ENCODE measurements around the gene MOCS3. TPM values are rescaled to one million over a fixed set of nuclear protein-coding genes. Genes with fewer than 3 reads are reported as not detected.
A peak's percentile ranks its signal among the peaks of the same experiment; 100 is the strongest.

MOCS3 gene, protein sequence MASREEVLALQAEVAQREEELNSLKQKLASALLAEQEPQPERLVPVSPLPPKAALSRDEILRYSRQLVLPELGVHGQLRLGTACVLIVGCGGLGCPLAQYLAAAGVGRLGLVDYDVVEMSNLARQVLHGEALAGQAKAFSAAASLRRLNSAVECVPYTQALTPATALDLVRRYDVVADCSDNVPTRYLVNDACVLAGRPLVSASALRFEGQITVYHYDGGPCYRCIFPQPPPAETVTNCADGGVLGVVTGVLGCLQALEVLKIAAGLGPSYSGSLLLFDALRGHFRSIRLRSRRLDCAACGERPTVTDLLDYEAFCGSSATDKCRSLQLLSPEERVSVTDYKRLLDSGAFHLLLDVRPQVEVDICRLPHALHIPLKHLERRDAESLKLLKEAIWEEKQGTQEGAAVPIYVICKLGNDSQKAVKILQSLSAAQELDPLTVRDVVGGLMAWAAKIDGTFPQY
- total RNA-seq (2012; rRNA removed) (9.9 and 11.4 TPM in 2 replicates), polyA plus RNA-seq (2012; rRNA removed) (3.3 and 3.4 TPM in 2 replicates), Bru-seq, nascent RNA (percentile 64 among the genes with signal in this experiment), BruChase-seq, experiment 1, labeled RNA remaining after a 6-hour chase (percentile 55 among the genes with signal in this experiment), BruChase-seq, experiment 2, labeled RNA remaining after a 2-hour chase (percentile 73 among the genes with signal in this experiment)
- polyA plus RNA-seq (2012; cell fraction: cytosol; rRNA removed) = 2.8 and 4.6 TPM in 2 replicates
- polyA plus RNA-seq (2012; cell fraction: nucleus; rRNA removed; ENCODE audit: low replicate concordance) = 1.7 and 2.5 TPM in 2 replicates
- long read RNA-seq, full-length matches to known transcripts = 10 of 10 reads
- long read RNA-seq, partial matches to known transcripts = 0 of 10 reads
- long read RNA-seq, other reads (novel, unspliced or antisense) = 0 of 10 reads

DNA sequence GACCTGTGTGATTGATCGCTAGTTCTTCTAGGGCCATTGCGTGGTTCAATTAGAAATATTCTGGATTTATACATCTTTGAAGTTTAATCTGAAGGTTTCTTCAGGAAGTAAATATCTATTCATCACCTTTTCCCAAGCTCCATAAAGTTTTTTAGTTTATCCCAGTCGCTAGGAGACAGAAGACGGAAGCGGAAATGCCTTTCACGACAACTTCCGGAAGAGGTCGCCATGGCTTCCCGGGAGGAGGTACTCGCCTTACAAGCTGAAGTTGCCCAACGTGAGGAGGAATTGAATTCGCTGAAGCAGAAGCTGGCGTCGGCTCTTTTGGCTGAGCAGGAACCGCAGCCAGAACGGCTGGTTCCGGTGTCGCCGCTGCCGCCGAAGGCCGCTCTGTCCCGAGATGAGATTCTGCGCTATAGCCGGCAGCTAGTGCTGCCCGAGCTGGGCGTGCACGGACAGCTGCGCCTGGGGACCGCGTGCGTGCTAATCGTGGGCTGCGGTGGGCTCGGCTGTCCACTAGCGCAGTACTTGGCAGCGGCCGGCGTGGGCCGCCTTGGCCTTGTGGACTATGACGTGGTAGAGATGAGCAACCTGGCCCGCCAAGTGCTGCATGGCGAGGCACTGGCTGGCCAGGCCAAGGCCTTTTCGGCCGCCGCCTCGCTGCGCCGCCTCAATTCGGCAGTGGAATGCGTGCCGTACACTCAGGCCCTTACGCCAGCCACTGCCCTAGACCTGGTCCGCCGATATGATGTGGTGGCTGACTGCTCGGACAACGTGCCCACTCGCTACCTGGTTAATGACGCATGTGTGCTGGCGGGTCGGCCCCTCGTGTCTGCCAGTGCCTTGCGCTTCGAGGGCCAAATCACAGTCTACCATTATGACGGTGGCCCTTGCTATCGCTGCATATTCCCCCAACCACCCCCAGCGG is at the start of gene MOCS3:
Gene MOCS3 (plus strand): TSS at position 204 of the 928 bp plus-strand sequence. CDS start 25 bp downstream, at position 229.
- dilution Hi-C loops (cut with HindIII; ENCODE audit: low sequenced_read_pairs, unreplicated experiment) = no loop called here
- peak within 1 kb of the TSS; percentile 91 for H3K4me3 ChIP-seq (ENCODE audit: insufficient read depth, low read depth, low read length)
- peak within 1 kb of the TSS; percentile 65; the same call in 1 of the 3 replicates for H2BK15ac ChIP-seq (ENCODE audit: low read depth, low read length)
- H3K36me3 ChIP-seq (ENCODE audit: control insufficient read depth, insufficient read depth, low read length) = peaks cover 4% of the 10 kb centered on the region
- H2BK120ac ChIP-seq (ENCODE audit: low read depth, low read length) = peak within 1 kb of the TSS; percentile 96
- peak within 1 kb of the TSS; percentile 90 for H2BK20ac ChIP-seq (ENCODE audit: low read depth, low read length)
- in situ Hi-C loops (cut with MboI; ENCODE audit: low sequenced_read_pairs) = no loop called here
- ChIA-PET CTCF (interaction anchor here (1.0 to 1.2 kb wide), 2 partner anchors 23 to 26 kb away, joined by 3 to 4 read pairs; no protein-coding TSS in a partner anchor), POLR2A (ENCODE audit: unreplicated experiment) (no interaction called here)
- H3K79me1 ChIP-seq (ENCODE audit: low read depth in 1 of 2, low read length in 2 of 2) = peaks cover 10 to 50% of the 10 kb centered on the region in 2 experiments; a peak in 3 of 4 replicates
- ATAC-seq (ENCODE audit: low read depth) (peak; percentile 83), DNase-seq (peak; percentile 93)
- peak within 1 kb of the TSS; percentile 93 for H4K5ac ChIP-seq (ENCODE audit: low read depth, low read length)
- H3K4me1 ChIP-seq (ENCODE audit: control insufficient read depth, insufficient read depth, low read length) = peaks cover 10% of the 10 kb centered on the region
- H2AK9ac ChIP-seq (replicated peaks; ENCODE audit: low read depth, low read length, poor library complexity) = peak within 1 kb of the TSS; percentile 80
- H3K27ac ChIP-seq (ENCODE audit: insufficient read depth, low read length) = peak within 1 kb of the TSS; percentile 93
- peak within 1 kb of the TSS; percentile 96 for H3K4me2 ChIP-seq (ENCODE audit: low read depth, low read length)
- H2BK5ac ChIP-seq (ENCODE audit: low read depth, low read length, poor library complexity, severe bottlenecking) = peak within 1 kb of the TSS; percentile 93
- peak within 1 kb of the TSS; percentile 100 for H3K56ac ChIP-seq (ENCODE audit: extremely low read depth, insufficient read depth, low read length)
- peak within 1 kb of the TSS; percentile 85 for H3K4ac ChIP-seq (ENCODE audit: low read depth, low read length)
- no TSS peak for BruUV-seq (replicated peaks)
- peak within 1 kb of the TSS; percentile 96 for H2AK5ac ChIP-seq (ENCODE audit: low read depth, low read length)
- peak within 1 kb of the TSS; percentile 97 for H2AFZ ChIP-seq (replicated peaks; ENCODE audit: low read length, poor library complexity)
- peaks cover 26% of the 10 kb centered on the region for H4K20me1 ChIP-seq (ENCODE audit: insufficient read depth, low read length)
- H4K91ac ChIP-seq (ENCODE audit: insufficient read depth, low read depth, low read length) = peak within 1 kb of the TSS; percentile 79
- intact Hi-C loops (cut with micrococcal nuclease) = loop anchor here (2.0 kb wide), 2 partner anchors 22 to 164 kb away; partner anchors contain the start of gene BCAS4
- H3K9ac ChIP-seq (ENCODE audit: low read depth, low read length) = peak within 1 kb of the TSS; percentile 97
- H3K23ac ChIP-seq (ENCODE audit: low read depth, low read length) = peak within 1 kb of the TSS; percentile 91
- peak within 1 kb of the TSS; percentile 65 to 97 for H4K8ac ChIP-seq (ENCODE audit: low read depth in 2 of 2, low read length in 2 of 2)
- peak within 1 kb of the TSS; percentile 92 for H3K18ac ChIP-seq (ENCODE audit: low read depth, low read length)
- WGBS, 2 experiments (ENCODE audit: extremely low coverage in 2 of 2, insufficient read length in 1 of 2) = 3% methylated on average over 43 of the region's 67 CpGs; no CpG with 5 or more reads in 1 of the 2 experiments
- peak within 1 kb of the TSS; percentile 88 for H3K14ac ChIP-seq (replicated peaks; ENCODE audit: low read depth, low read length)
- peaks cover 7% of the 10 kb centered on the region; the same call in 1 of the 2 replicates for H3K9me1 ChIP-seq (ENCODE audit: insufficient read depth, low read length)
- no peaks in the 10 kb centered on the region for H3K27me3 ChIP-seq (ENCODE audit: control insufficient read depth, insufficient read depth, low read length)
- H3K9me3 ChIP-seq (ENCODE audit: control insufficient read depth, insufficient read depth, low read length) = no peaks in the 10 kb centered on the region
- no peak for TF ChIP-seq MAFK (IDR thresholded peaks at IDR 0.05; ENCODE audit: low read depth, low read length)
- TF ChIP-seq FOS (IDR thresholded peaks at IDR 0.05; ENCODE audit: low read depth, low read length) = peak; percentile 36; the same call in 1 of the 2 replicates
- TF ChIP-seq, protein P1, sequence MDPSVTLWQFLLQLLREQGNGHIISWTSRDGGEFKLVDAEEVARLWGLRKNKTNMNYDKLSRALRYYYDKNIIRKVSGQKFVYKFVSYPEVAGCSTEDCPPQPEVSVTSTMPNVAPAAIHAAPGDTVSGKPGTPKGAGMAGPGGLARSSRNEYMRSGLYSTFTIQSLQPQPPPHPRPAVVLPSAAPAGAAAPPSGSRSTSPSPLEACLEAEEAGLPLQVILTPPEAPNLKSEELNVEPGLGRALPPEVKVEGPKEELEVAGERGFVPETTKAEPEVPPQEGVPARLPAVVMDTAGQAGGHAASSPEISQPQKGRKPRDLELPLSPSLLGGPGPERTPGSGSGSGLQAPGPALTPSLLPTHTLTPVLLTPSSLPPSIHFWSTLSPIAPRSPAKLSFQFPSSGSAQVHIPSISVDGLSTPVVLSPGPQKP (IDR thresholded peaks at IDR 0.05; ENCODE audit: borderline replicate concordance, low read depth, low read length) = no peak
- no peak; the same call in 1 of the 2 replicates for TF ChIP-seq RAD21 (IDR thresholded peaks at IDR 0.05; ENCODE audit: low read length)
- TF ChIP-seq RFX5 (IDR thresholded peaks at IDR 0.05; ENCODE audit: low read depth, low read length) = no peak
- no peak for TF ChIP-seq MAZ (IDR thresholded peaks at IDR 0.05; ENCODE audit: borderline replicate concordance, low read depth, low read length)
- TF ChIP-seq CEBPB (IDR thresholded peaks at IDR 0.05; ENCODE audit: low read depth, low read length) = peak; percentile 71
- TF ChIP-seq RCOR1 (IDR thresholded peaks at IDR 0.05; ENCODE audit: insufficient replicate concordance, low read length) = no peak
- TF ChIP-seq SMC3 (IDR thresholded peaks at IDR 0.05; ENCODE audit: low read depth, low read length) = no peak
- TF ChIP-seq, protein P2, sequence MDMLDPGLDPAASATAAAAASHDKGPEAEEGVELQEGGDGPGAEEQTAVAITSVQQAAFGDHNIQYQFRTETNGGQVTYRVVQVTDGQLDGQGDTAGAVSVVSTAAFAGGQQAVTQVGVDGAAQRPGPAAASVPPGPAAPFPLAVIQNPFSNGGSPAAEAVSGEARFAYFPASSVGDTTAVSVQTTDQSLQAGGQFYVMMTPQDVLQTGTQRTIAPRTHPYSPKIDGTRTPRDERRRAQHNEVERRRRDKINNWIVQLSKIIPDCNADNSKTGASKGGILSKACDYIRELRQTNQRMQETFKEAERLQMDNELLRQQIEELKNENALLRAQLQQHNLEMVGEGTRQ (IDR thresholded peaks at IDR 0.05; ENCODE audit: low read depth, low read length) = no peak
- peak; percentile 97 for TF ChIP-seq BHLHE40 (IDR thresholded peaks at IDR 0.05; ENCODE audit: low read depth, low read length)
